Ramos (cell line): Measurements from ENCODE around the gene SLC26A8.

ENCODE experiments used
- in situ Hi-C: fragments of 300-500 bp; cut with MboI; formaldehyde crosslinking; loops from one replicate; pipeline ENCODE4 v1.14.3; 2022; ENCODE audit warnings: low sequenced_read_pairs; ENCODE audit not compliant: unreplicated experiment

Gene SLC26A8, protein sequence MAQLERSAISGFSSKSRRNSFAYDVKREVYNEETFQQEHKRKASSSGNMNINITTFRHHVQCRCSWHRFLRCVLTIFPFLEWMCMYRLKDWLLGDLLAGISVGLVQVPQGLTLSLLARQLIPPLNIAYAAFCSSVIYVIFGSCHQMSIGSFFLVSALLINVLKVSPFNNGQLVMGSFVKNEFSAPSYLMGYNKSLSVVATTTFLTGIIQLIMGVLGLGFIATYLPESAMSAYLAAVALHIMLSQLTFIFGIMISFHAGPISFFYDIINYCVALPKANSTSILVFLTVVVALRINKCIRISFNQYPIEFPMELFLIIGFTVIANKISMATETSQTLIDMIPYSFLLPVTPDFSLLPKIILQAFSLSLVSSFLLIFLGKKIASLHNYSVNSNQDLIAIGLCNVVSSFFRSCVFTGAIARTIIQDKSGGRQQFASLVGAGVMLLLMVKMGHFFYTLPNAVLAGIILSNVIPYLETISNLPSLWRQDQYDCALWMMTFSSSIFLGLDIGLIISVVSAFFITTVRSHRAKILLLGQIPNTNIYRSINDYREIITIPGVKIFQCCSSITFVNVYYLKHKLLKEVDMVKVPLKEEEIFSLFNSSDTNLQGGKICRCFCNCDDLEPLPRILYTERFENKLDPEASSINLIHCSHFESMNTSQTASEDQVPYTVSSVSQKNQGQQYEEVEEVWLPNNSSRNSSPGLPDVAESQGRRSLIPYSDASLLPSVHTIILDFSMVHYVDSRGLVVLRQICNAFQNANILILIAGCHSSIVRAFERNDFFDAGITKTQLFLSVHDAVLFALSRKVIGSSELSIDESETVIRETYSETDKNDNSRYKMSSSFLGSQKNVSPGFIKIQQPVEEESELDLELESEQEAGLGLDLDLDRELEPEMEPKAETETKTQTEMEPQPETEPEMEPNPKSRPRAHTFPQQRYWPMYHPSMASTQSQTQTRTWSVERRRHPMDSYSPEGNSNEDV

GRCh38 chr6:36023996-36024795 lies at the start of gene SLC26A8:
SLC26A8 (minus strand) TSS chr6:36024641; CDS start chr6:36019707, 4,934 bp downstream.
- in situ Hi-C loops = no loop called here

DNA sequence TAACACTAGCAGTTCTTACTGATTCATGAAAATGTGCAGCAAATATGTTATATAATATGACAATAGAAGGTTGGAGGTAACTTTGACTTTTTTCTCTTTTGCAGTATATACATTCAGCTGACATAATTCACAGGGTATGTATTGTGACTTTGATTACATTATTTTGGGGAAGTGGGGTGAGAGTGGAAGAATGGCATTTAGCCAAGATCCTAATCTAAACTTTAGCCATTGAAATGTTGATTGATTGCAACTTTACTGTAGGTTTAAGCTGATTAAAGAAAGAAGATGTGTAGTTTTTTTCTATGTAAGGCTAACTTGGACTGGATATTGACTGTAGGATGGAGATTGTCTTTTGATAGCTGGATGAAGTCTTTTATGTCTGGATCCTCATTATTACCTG lies 49.1 kb upstream of the SLC26A8 start:
- in situ Hi-C loops = no loop called here

DNA sequence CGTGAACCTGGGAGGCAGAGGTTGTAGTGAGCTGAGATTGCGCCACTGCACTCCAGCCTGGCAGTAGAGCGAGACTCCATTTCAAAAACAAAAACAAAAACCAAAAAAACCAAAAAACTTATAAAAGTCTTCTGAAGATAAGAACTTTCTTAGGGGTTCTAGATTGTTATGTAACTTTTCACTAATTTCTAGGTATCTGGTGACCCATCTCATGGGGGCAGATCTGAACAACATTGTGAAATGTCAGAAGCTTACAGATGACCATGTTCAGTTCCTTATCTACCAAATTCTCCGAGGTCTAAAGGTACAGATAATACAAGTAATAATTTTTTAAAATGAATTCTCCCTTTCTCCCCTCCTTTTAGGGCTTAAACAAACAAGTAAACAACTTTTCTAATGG lies 48.2 kb upstream of the SLC26A8 start:
- in situ Hi-C loops = no loop called here

DNA sequence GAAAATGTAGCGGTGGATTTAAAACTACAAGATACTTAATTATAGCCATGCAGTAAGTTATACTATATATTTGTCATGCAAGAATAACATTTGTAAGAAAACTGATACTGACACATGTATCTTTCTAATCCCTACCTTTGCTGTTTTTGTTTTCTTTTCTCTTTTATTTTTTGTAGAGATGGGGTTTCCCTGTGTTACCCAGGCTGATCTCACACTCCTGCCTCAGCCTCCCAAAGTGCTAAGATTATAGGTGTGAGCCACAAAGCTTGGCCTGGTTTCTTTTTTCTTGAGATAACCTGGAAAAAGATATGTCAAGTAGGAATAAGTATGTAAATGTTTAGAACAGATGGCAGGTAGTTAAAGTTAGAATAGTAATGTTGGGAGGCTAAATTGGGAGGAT lies 47.3 kb upstream of the SLC26A8 start:
- in situ Hi-C loops = no loop called here

DNA sequence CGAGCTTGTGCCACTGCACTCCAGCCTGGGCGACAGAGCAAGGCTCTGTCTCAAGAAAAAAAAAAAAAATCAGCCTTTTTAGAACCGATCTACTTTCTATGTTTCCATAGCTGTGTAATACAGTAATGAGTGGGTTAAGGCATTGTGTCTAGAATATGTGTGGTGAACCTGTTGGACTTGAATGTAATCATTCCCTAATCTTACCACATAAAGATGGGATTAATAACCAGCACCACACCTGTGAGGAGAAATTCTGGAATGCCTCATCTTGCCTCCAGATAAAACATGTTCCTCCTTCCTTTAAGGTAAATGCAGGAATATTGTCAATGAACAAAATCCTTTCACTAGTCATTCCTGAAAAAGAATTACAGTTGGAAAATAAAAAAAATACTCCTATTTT lies 46.8 kb upstream of the SLC26A8 start:
- in situ Hi-C loops = no loop called here

DNA sequence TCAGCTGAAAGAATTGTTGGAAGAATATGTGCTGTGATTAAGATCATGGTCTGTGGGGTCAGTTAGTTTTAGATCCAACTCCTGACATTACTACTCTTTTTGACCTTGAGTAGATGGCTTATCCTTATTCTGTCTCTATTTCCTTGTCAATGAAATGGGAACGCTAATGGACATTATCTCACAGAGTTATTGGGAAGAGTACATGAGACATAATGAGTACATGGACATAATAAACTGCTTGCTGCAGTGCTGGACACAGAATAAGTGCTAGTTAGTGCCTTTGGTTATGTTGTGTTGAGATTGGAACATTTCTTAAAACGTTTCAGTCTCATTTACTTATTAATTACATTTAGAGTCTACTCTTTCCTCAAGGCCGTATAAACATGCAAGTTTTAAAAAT lies 45.8 kb upstream of the SLC26A8 start:
- in situ Hi-C loops = no loop called here

GRCh38 chr6:36069573-36069972 lies 45.1 kb upstream of the SLC26A8 start:
- in situ Hi-C loops = no loop called here

DNA sequence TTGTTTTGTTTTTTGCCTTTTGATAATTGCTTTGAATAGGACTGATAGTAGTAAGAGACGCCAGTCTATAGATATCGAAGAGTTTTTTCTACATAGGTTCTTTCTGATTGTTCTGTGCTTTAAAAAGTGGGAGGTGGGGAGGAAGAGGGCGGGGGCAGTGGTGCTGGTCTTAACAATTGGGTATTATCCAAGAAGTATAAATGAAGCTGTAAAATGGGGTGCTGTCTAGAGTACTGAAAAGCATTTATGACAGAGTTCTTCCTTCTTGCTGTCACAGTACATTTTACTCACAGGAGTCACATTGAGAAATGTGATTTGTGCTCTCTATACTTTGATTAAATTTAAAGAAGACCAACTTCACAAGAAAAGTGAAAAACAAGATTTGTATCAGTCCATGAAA lies 44.1 kb upstream of the SLC26A8 start:
- in situ Hi-C loops = no loop called here

- in situ Hi-C loops = no loop called here
Measured at GRCh38 chr6:36068012-36068392, 43.6 kb upstream of the SLC26A8 start.

GRCh38 chr6:36067374-36068011 lies 43.1 kb upstream of the SLC26A8 start:
- in situ Hi-C loops = no loop called here

DNA sequence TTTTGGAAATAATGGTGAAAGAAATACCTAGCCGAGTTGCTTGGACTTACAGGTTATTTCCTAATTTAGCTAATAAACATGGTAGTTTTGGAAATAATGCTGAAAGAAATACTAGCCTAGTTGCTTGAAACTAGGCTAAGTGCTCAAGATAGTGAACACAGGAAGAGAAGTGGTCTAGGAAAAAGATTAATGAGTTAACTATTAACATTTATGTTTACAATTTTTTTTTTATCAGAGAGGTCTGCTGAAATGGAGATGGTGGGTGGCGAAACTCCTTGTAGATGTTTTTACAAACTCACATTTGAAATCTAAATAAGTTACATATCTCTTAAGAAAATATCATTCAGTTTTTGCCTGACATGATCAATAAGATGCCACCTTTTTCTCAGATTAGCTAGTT lies 42.4 kb upstream of the SLC26A8 start:
- in situ Hi-C loops = no loop called here

- in situ Hi-C loops = no loop called here
Measured at GRCh38 chr6:36065916-36066315, 41.5 kb upstream of the SLC26A8 start.

DNA sequence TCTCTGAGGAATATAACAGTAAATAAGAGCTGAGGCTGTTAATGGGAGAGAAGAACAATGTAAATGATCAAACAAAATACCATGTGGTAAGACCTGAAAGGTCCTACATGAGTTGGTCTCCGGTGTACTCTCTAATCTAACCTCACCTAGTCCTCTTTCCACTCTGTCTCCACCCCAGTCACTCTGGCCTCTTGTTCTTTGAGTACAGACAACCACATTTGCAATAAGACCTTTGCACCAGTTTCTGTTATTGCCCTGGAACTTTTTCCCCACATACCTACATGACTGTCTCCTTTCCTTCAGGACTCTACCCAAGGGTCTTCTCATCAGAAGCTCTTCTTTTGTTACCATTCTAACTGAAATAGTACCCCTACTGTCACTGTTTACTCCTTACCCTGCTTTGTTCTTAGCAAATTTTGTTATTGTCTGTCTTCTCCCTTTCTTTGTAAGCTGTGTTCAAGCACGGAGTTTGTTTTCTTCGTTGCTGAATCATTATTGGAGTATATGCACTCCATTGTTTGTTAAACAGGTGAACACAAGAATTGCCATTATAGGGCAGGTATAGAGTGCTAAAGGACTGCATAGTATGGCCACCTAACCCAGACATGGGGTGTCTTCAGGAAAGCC lies 40.4 kb upstream of the SLC26A8 start:
- in situ Hi-C loops = no loop called here

GRCh38 chr6:36063318-36064060 lies 39.0 kb upstream of the SLC26A8 start:
- in situ Hi-C loops = no loop called here

- in situ Hi-C loops = no loop called here
Measured at GRCh38 chr6:36062247-36062646, 37.8 kb upstream of the SLC26A8 start.

DNA sequence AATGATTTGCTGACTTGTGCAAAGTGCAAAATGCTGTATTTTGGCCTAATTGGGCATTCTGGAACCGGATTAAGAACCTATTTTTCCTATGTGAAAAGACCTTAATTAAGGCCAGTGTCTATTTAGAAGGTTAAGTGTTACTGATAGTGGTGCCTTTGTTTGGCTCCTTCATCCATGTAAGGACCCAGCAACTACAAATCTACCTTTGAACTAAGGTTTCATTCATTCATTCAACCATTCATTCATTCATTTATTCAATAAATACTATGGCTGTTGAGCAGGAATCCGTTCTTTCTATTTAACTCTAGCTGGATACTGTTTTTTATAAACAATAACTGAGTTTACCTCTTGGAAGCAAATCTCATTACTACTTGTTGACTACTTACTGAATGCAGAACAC lies 36.8 kb upstream of the SLC26A8 start:
- in situ Hi-C loops = no loop called here

- in situ Hi-C loops = no loop called here
Measured at GRCh38 chr6:36056178-36056577, 31.7 kb upstream of the SLC26A8 start.

GRCh38 chr6:36054956-36055355 lies 30.5 kb upstream of the SLC26A8 start:
- in situ Hi-C loops = no loop called here

GRCh38 chr6:36054415-36054814 lies 30.0 kb upstream of the SLC26A8 start:
- in situ Hi-C loops = no loop called here
